Suprapubic skin (tissue), 4 donors: ENCODE results near the gene IRF6.

Experiments
- EP300 ChIP-seq: sonication (generic); formaldehyde crosslinking; IDR thresholded peaks from one replicate; pipeline ENCODE4 v1.6.1; 2017; ENCODE audit warnings: antibody characterized with exemption
- POLR2A ChIP-seq, 2 donors: fragments of 450-650 bp; IDR thresholded peaks; one replicate each; pipeline ENCODE4 v1.6.1; 2017; ENCODE audit warnings: antibody characterized with exemption in 2 of 2, mild to moderate bottlenecking in 2 of 2, moderate library complexity in 2 of 2
- POLR2AphosphoS5 ChIP-seq, 3 donors: sonication (generic); formaldehyde crosslinking; IDR thresholded peaks; one replicate each; pipeline ENCODE4 v1.6.1; 2017; ENCODE audit warnings: antibody characterized with exemption in 3 of 3
- TF ChIP-seq, protein P1 (sequence below), 2 donors: fragments of 200-600 bp in 1 of 2; fragments of 450-650 bp in 1 of 2; sonication (generic) in 1 of 2; IDR thresholded peaks; one replicate each; pipeline ENCODE4 v1.5.1; 2016 to 2019; ENCODE audit warnings: antibody characterized with exemption in 2 of 2, mild to moderate bottlenecking in 1 of 2, moderate library complexity in 1 of 2

DNA sequence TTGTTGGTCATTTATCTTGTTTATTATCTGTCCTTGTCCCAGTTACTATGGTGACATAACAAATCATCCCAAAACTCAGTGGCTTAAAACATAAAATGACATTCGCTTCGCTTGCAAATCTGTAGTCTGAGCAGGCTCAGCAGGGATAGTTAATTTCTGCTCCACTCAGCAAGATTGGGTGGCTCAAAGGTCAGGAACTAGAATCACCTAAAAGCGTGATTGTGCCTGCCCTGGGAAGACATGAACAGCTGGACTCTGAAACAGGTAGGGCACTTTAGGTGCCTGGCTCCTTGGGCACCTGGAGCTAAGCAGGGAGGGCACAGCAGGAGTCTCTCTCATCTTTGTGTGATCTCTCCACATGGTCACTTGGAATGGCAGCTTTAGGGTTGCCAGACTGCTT is 64.7 kb downstream of the IRF6 start:
- TF ChIP-seq, protein P1, sequence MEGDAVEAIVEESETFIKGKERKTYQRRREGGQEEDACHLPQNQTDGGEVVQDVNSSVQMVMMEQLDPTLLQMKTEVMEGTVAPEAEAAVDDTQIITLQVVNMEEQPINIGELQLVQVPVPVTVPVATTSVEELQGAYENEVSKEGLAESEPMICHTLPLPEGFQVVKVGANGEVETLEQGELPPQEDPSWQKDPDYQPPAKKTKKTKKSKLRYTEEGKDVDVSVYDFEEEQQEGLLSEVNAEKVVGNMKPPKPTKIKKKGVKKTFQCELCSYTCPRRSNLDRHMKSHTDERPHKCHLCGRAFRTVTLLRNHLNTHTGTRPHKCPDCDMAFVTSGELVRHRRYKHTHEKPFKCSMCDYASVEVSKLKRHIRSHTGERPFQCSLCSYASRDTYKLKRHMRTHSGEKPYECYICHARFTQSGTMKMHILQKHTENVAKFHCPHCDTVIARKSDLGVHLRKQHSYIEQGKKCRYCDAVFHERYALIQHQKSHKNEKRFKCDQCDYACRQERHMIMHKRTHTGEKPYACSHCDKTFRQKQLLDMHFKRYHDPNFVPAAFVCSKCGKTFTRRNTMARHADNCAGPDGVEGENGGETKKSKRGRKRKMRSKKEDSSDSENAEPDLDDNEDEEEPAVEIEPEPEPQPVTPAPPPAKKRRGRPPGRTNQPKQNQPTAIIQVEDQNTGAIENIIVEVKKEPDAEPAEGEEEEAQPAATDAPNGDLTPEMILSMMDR (IDR thresholded peaks at IDR 0.05): no peak
- TF ChIP-seq POLR2A (IDR thresholded peaks at IDR 0.05): no peak
- no peak for TF ChIP-seq POLR2AphosphoS5 (IDR thresholded peaks at IDR 0.05)
- TF ChIP-seq EP300: no peak
